ENCODE results near the gene RPTOR.

RPTOR gene

GRCh38 chr17:80981062-80981902, 436.6 kb downstream of the RPTOR start:
- peak; percentile 19 to 49 for DNase-seq
- TF ChIP-seq POLR2A (IDR thresholded peaks at IDR 0.05; ENCODE audit: low read length) (no peak), GATA1 (IDR thresholded peaks at IDR 0.05; ENCODE audit: low read depth, low read length) (no peak)

- DNase-seq: no peak
- no peak for TF ChIP-seq POLR2A (IDR thresholded peaks at IDR 0.05; ENCODE audit: low read length)
- no peak for TF ChIP-seq GATA1 (IDR thresholded peaks at IDR 0.05; ENCODE audit: low read depth, low read length)
Measured at GRCh38 chr17:80981929-80982425, 437.3 kb downstream of the RPTOR start.

GRCh38 chr17:80982426-80982974, 437.9 kb downstream of the RPTOR start:
- TF ChIP-seq POLR2A (IDR thresholded peaks at IDR 0.05; ENCODE audit: low read length) (no peak), GATA1 (IDR thresholded peaks at IDR 0.05; ENCODE audit: low read depth, low read length) (no peak)
- no peak for DNase-seq

GRCh38 chr17:80983545-80983944, 438.9 kb downstream of the RPTOR start:
- no peak for TF ChIP-seq GATA1 (IDR thresholded peaks at IDR 0.05; ENCODE audit: low read depth, low read length)
- no peak for TF ChIP-seq POLR2A (IDR thresholded peaks at IDR 0.05; ENCODE audit: low read length)
- no peak for DNase-seq

GRCh38 chr17:80984749-80985148, 440.1 kb downstream of the RPTOR start:
- no peak for DNase-seq
- TF ChIP-seq GATA1 (IDR thresholded peaks at IDR 0.05; ENCODE audit: low read depth, low read length) (no peak), POLR2A (IDR thresholded peaks at IDR 0.05; ENCODE audit: low read length) (no peak)

- DNase-seq: no peak
- TF ChIP-seq POLR2A (IDR thresholded peaks at IDR 0.05; ENCODE audit: low read length) (no peak), GATA1 (IDR thresholded peaks at IDR 0.05; ENCODE audit: low read depth, low read length) (no peak)
Measured at GRCh38 chr17:80986046-80986445, 441.4 kb downstream of the RPTOR start.

GRCh38 chr17:80986816-80987475, 442.3 kb downstream of the RPTOR start:
- TF ChIP-seq GATA1 (IDR thresholded peaks at IDR 0.05; ENCODE audit: low read depth, low read length): no peak
- no peak for DNase-seq

GRCh38 chr17:80987941-80988461, 443.4 kb downstream of the RPTOR start:
- no peak for DNase-seq
- TF ChIP-seq GATA1 (IDR thresholded peaks at IDR 0.05; ENCODE audit: low read depth, low read length) (no peak), POLR2A (IDR thresholded peaks at IDR 0.05; ENCODE audit: low read length) (no peak)

GRCh38 chr17:80989586-80989913, 444.9 kb downstream of the RPTOR start:
- TF ChIP-seq GATA1 (IDR thresholded peaks at IDR 0.05; ENCODE audit: low read depth, low read length) (no peak), POLR2A (IDR thresholded peaks at IDR 0.05; ENCODE audit: low read length) (no peak)

GRCh38 chr17:80990921-80991644, 446.4 kb downstream of the RPTOR start:
- DNase-seq: no peak
- TF ChIP-seq POLR2A (IDR thresholded peaks at IDR 0.05; ENCODE audit: low read length): no peak
- no peak for TF ChIP-seq GATA1 (IDR thresholded peaks at IDR 0.05; ENCODE audit: low read depth, low read length)

More at GRCh38 chr17:80989586-80989913, 444.9 kb downstream of the RPTOR start:
- DNase-seq: no peak

- DNase-seq: peak; percentile 90 to 93
- TF ChIP-seq GATA1 (IDR thresholded peaks at IDR 0.05; ENCODE audit: low read depth, low read length) (no peak), POLR2A (IDR thresholded peaks at IDR 0.05; ENCODE audit: low read length) (peak; percentile 34)
Measured at GRCh38 chr17:80991645-80992076, 447.0 kb downstream of the RPTOR start, which contains the start of gene CHMP6. CHMP6 (plus strand) TSS chr17:80991841; CDS start chr17:80991919, 78 bp downstream.

GRCh38 chr17:80992077-80992947, 447.7 kb downstream of the RPTOR start:
- peak; percentile 53 to 69 for DNase-seq

More at GRCh38 chr17:80992077-80992947, 447.7 kb downstream of the RPTOR start:
- no peak for TF ChIP-seq GATA1 (IDR thresholded peaks at IDR 0.05; ENCODE audit: low read depth, low read length)
- TF ChIP-seq POLR2A (IDR thresholded peaks at IDR 0.05; ENCODE audit: low read length): no peak

All from erythroblast (primary cell).